ENCODE data around the gene RELT. TPM values are rescaled to one million over a fixed set of nuclear protein-coding genes. Genes with fewer than 3 reads are reported as not detected.

The RELT gene
- total RNA-seq, 2 experiments from 2014 or later, result 26.6 to 29.6 TPM

- H3K4me3 Mint-ChIP-seq, result no peak overlapping the region
- peak; percentile 83 for ATAC-seq
- H3K9me3 Mint-ChIP-seq, result no peaks in the 10 kb centered on the region
- H3K27me3 Mint-ChIP-seq, result no peaks in the 10 kb centered on the region
- TF ChIP-seq CTCF (IDR thresholded peaks at IDR 0.05), result peak; percentile 100
- ChIA-PET CTCF (interaction anchor here (0.7 to 6.2 kb wide), 41 partner anchors 8 to 355 kb away, joined by 3 to 123 read pairs (median 4); partner anchors contain the start of gene ARHGEF17), POLR2A (interaction anchor here (0.7 to 1.4 kb wide), 3 partner anchors 28 kb away, joined by 3 to 4 read pairs (median 4); partner anchors contain the start of gene ARHGEF17)
- H3K36me3 Mint-ChIP-seq (ENCODE audit: low read depth), result no peaks in the 10 kb centered on the region
- H3K4me1 Mint-ChIP-seq (ENCODE audit: low read depth), result no peaks in the 10 kb centered on the region
- peak; percentile 81 for DNase-seq
- H3K27ac Mint-ChIP-seq, result no peak overlapping the region
- intact Hi-C loops (cut with micrococcal nuclease), result loop anchor here (5.0 kb wide), 1 partner anchor 38 kb away; no protein-coding TSS in a partner anchor
Observed at GRCh38 chr11:73335204-73335923, 40.8 kb upstream of the RELT start.

GRCh38 chr11:73337846-73338245, 38.4 kb upstream of the RELT start:
- POLR2A ChIA-PET, result interaction anchor here (1.1 kb wide), 1 partner anchor 22 kb away, joined by 3 read pairs; no protein-coding TSS in a partner anchor
- Mint-ChIP-seq H3K27me3 (no peaks in the 10 kb centered on the region), H3K4me3 (no peak overlapping the region), H3K36me3 (ENCODE audit: low read depth) (no peaks in the 10 kb centered on the region), H3K27ac (no peak overlapping the region), H3K9me3 (no peaks in the 10 kb centered on the region), H3K4me1 (ENCODE audit: low read depth) (no peaks in the 10 kb centered on the region)
- no peak for TF ChIP-seq CTCF (IDR thresholded peaks at IDR 0.05)
- intact Hi-C loops (cut with micrococcal nuclease), result loop anchor here (2.0 to 5.0 kb wide), 2 partner anchors 31 to 41 kb away; no protein-coding TSS in a partner anchor
- no peak for DNase-seq
- CTCF ChIA-PET, result interaction anchor here (0.6 to 6.2 kb wide), 8 partner anchors 11 to 48 kb away, joined by 3 to 123 read pairs (median 5); partner anchors contain the start of gene ARHGEF17
- no peak for ATAC-seq

- no peaks in the 10 kb centered on the region for H3K36me3 Mint-ChIP-seq (ENCODE audit: low read depth)
- no peaks in the 10 kb centered on the region for H3K4me1 Mint-ChIP-seq (ENCODE audit: low read depth)
- no peaks in the 10 kb centered on the region for H3K27me3 Mint-ChIP-seq
- DNase-seq (no peak), ATAC-seq (no peak)
- intact Hi-C loops (cut with micrococcal nuclease), result loop anchor here (5.0 kb wide), 1 partner anchor 41 kb away; no protein-coding TSS in a partner anchor
- ChIA-PET POLR2A (interaction anchor here (1.1 kb wide), 1 partner anchor 22 kb away, joined by 3 read pairs; no protein-coding TSS in a partner anchor), CTCF (interaction anchor here (0.7 to 6.2 kb wide), 6 partner anchors 13 to 48 kb away, joined by 3 to 123 read pairs (median 20); partner anchors contain the start of gene ARHGEF17)
- no peak overlapping the region for H3K4me3 Mint-ChIP-seq
- no peak for TF ChIP-seq CTCF (IDR thresholded peaks at IDR 0.05)
- H3K27ac Mint-ChIP-seq, result no peak overlapping the region
- H3K9me3 Mint-ChIP-seq, result no peaks in the 10 kb centered on the region
Observed at GRCh38 chr11:73338279-73338678, 37.9 kb upstream of the RELT start.

- ATAC-seq (no peak), DNase-seq (no peak)
- no peak for TF ChIP-seq CTCF (IDR thresholded peaks at IDR 0.05)
- Mint-ChIP-seq H3K4me3 (no peak overlapping the region), H3K9me3 (no peaks in the 10 kb centered on the region), H3K27me3 (no peaks in the 10 kb centered on the region), H3K4me1 (ENCODE audit: low read depth) (no peaks in the 10 kb centered on the region), H3K36me3 (ENCODE audit: low read depth) (no peaks in the 10 kb centered on the region), H3K27ac (no peak overlapping the region)
- ChIA-PET POLR2A (interaction anchor here (1.2 kb wide), 1 partner anchor 22 kb away, joined by 3 read pairs; no protein-coding TSS in a partner anchor), CTCF (interaction anchor here (1.5 to 1.6 kb wide), 2 partner anchors 11 to 53 kb away, joined by 4 to 7 read pairs; no protein-coding TSS in a partner anchor)
- intact Hi-C loops (cut with micrococcal nuclease), result no loop called here
Observed at GRCh38 chr11:73340164-73340563, 36.0 kb upstream of the RELT start.

- Mint-ChIP-seq H3K27ac (no peak overlapping the region), H3K9me3 (no peaks in the 10 kb centered on the region), H3K4me3 (no peak overlapping the region), H3K36me3 (ENCODE audit: low read depth) (no peaks in the 10 kb centered on the region), H3K27me3 (no peaks in the 10 kb centered on the region), H3K4me1 (ENCODE audit: low read depth) (no peaks in the 10 kb centered on the region)
- TF ChIP-seq CTCF (IDR thresholded peaks at IDR 0.05), result no peak
- POLR2A ChIA-PET, result no interaction called here
- intact Hi-C loops (cut with micrococcal nuclease), result no loop called here
- CTCF ChIA-PET, result interaction anchor here (1.5 to 2.2 kb wide), 2 partner anchors 8 to 18 kb away, joined by 4 to 7 read pairs; no protein-coding TSS in a partner anchor
- no peak for DNase-seq
- ATAC-seq, result no peak
Observed at GRCh38 chr11:73342633-73343032, 33.6 kb upstream of the RELT start.

Data from activated CD8-positive, alpha-beta T cell treated with anti-CD3 and anti-CD28 coated beads for 36 hours (primary cell).